ENCODE results near the gene AFF1.

The AFF1 gene

GRCh38 chr4:87100168-87100567 is 165.4 kb downstream of the AFF1 start:
- Histone ChIP-seq H3K9me3 (replicated peaks; ENCODE audit: insufficient read depth, low read length) (no peaks in the 10 kb centered on the region), H4K20me1 (ENCODE audit: insufficient read depth, low read length) (no peaks in the 10 kb centered on the region), H3F3A (ENCODE audit: insufficient read depth, low read length) (no peaks in the 10 kb centered on the region), H3K4me3 (ENCODE audit: low read length) (no peak overlapping the region), H3K27me3 (replicated peaks; ENCODE audit: insufficient read depth, low read length) (no peaks in the 10 kb centered on the region), H3K9ac (ENCODE audit: low read length) (no peak overlapping the region), H3K4me1 (ENCODE audit: low read length) (no peaks in the 10 kb centered on the region), H3K9me2 (replicated peaks; ENCODE audit: insufficient read depth, low read length) (no peaks in the 10 kb centered on the region), H3K79me2 (ENCODE audit: low read length) (peaks cover 70% of the 10 kb centered on the region), H3K4me2 (ENCODE audit: low read depth, low read length) (no peak overlapping the region), H2AFZ (ENCODE audit: low read length) (no peak overlapping the region), H3K27ac (ENCODE audit: low read length) (no peak overlapping the region), H3K36me3 (replicated peaks; ENCODE audit: insufficient read depth, low read length) (0 out of 2 replicates have a peak, but pooled peaks cover 6% of the 10 kb centered on the region)
- no peak for TF ChIP-seq EZH2phosphoT487 (IDR thresholded peaks at IDR 0.05; ENCODE audit: low read length)
- no peak for TF ChIP-seq EZH2 (optimal IDR thresholded peaks at IDR 0.05; ENCODE audit: low read depth, low read length)
- no peak for TF ChIP-seq CTCF (IDR thresholded peaks at IDR 0.05; ENCODE audit: low read length)
- no peak for DNase-seq

- no peak overlapping the region for H2AFZ ChIP-seq (ENCODE audit: low read length)
- H3K4me3 ChIP-seq (ENCODE audit: low read length), result no peak overlapping the region
- no peaks in the 10 kb centered on the region for H4K20me1 ChIP-seq (ENCODE audit: insufficient read depth, low read length)
- peaks cover 64% of the 10 kb centered on the region for H3K79me2 ChIP-seq (ENCODE audit: low read length)
- no peak overlapping the region for H3K27ac ChIP-seq (ENCODE audit: low read length)
- H3K36me3 ChIP-seq (replicated peaks; ENCODE audit: insufficient read depth, low read length), result peaks cover 12% of the 10 kb centered on the region; the same call in 1 of the 2 replicates
- DNase-seq, result no peak
- TF ChIP-seq EZH2phosphoT487 (IDR thresholded peaks at IDR 0.05; ENCODE audit: low read length) (no peak), CTCF (IDR thresholded peaks at IDR 0.05; ENCODE audit: low read length) (no peak), EZH2 (optimal IDR thresholded peaks at IDR 0.05; ENCODE audit: low read depth, low read length) (no peak)
- H3K9ac ChIP-seq (ENCODE audit: low read length), result no peak overlapping the region
- no peaks in the 10 kb centered on the region for H3K27me3 ChIP-seq (replicated peaks; ENCODE audit: insufficient read depth, low read length)
- H3K9me3 ChIP-seq (replicated peaks; ENCODE audit: insufficient read depth, low read length), result no peaks in the 10 kb centered on the region
- no peak overlapping the region for H3K4me2 ChIP-seq (ENCODE audit: low read depth, low read length)
- H3K4me1 ChIP-seq (ENCODE audit: low read length), result no peaks in the 10 kb centered on the region
- H3F3A ChIP-seq (ENCODE audit: insufficient read depth, low read length), result no peaks in the 10 kb centered on the region
- no peaks in the 10 kb centered on the region for H3K9me2 ChIP-seq (replicated peaks; ENCODE audit: insufficient read depth, low read length)
Measured at GRCh38 chr4:87101543-87102199, 166.9 kb downstream of the AFF1 start.

GRCh38 chr4:87103086-87103485 is 168.3 kb downstream of the AFF1 start:
- Histone ChIP-seq H2AFZ (ENCODE audit: low read length) (no peak overlapping the region), H3K9ac (ENCODE audit: low read length) (no peak overlapping the region), H3K9me2 (replicated peaks; ENCODE audit: insufficient read depth, low read length) (no peaks in the 10 kb centered on the region), H3K27me3 (replicated peaks; ENCODE audit: insufficient read depth, low read length) (no peaks in the 10 kb centered on the region), H3K79me2 (ENCODE audit: low read length) (peaks cover 53% of the 10 kb centered on the region), H4K20me1 (ENCODE audit: insufficient read depth, low read length) (no peaks in the 10 kb centered on the region), H3K9me3 (replicated peaks; ENCODE audit: insufficient read depth, low read length) (no peaks in the 10 kb centered on the region), H3F3A (ENCODE audit: insufficient read depth, low read length) (no peaks in the 10 kb centered on the region), H3K4me1 (ENCODE audit: low read length) (no peaks in the 10 kb centered on the region), H3K27ac (ENCODE audit: low read length) (no peak overlapping the region), H3K4me2 (ENCODE audit: low read depth, low read length) (no peak overlapping the region), H3K36me3 (replicated peaks; ENCODE audit: insufficient read depth, low read length) (peaks cover 11% of the 10 kb centered on the region; the same call in 1 of the 2 replicates), H3K4me3 (ENCODE audit: low read length) (no peak overlapping the region)
- TF ChIP-seq EZH2phosphoT487 (IDR thresholded peaks at IDR 0.05; ENCODE audit: low read length) (no peak), EZH2 (optimal IDR thresholded peaks at IDR 0.05; ENCODE audit: low read depth, low read length) (no peak), CTCF (IDR thresholded peaks at IDR 0.05; ENCODE audit: low read length) (no peak)
- no peak for DNase-seq
